Cardiac muscle cell (in vitro differentiated cells and primary cell): ENCODE results near the gene CD36. TPM values are rescaled to one million over a fixed set of nuclear protein-coding genes. Genes with fewer than 3 reads are reported as not detected.
A peak's percentile ranks its signal among the peaks of the same experiment; 100 is the strongest.

Experiments used
- DNase-seq, 2 donors: peaks; one replicate each; pipeline versions ENCODE4 v3.0.0 to v3.0.0-alpha.2; 2010 to 2017; ENCODE audit warnings: low read depth in 1 of 2, low spot score in 1 of 2
- H3K27ac ChIP-seq: fragments of 200-600 bp; sonication (generic); 2 replicates; pipeline ENCODE4 v1.5.1; 2016
- H3K27me3 ChIP-seq: fragments of 200-600 bp; sonication (generic); 2 replicates; pipeline ENCODE4 v1.6.0; 2016; ENCODE audit warnings: control low read depth
- H3K36me3 ChIP-seq: fragments of 200-600 bp; sonication (generic); 2 replicates; pipeline ENCODE4 v1.5.1; 2016; ENCODE audit warnings: control low read depth
- H3K4me1 ChIP-seq: fragments of 200-600 bp; sonication (generic); 2 replicates; pipeline ENCODE4 v1.8.1; 2017; ENCODE audit warnings: low read depth, mild to moderate bottlenecking, mixed run types
- H3K4me3 ChIP-seq: fragments of 200-600 bp; sonication (generic); 2 replicates; pipeline ENCODE4 v1.5.1; 2016; ENCODE audit warnings: mild to moderate bottlenecking
- H3K9me3 ChIP-seq: fragments of 200-600 bp; sonication (generic); 2 replicates; pipeline ENCODE4 v1.5.1; 2017; ENCODE audit warnings: low read depth, mild to moderate bottlenecking, control low read depth
- CTCF ChIP-seq: IDR thresholded peaks from 2 replicates; pipeline ENCODE4 v1.5.1; 2012; ENCODE audit warnings: low read depth, mild to moderate bottlenecking, low read length
- polyA plus RNA-seq: library from polyadenylated mRNA; unstranded; fragments of >200 nt; fragmentation: Nextera tagmentation; extraction: Ambion mirVana; gene quantifications from 2 replicates; pipeline ENCODE4 v1.2.1, GENCODE V29; 2016
- total RNA-seq: library from RNA; depleted of rRNA; stranded (reverse); fragments of >200 nt; gene quantifications from 2 replicates; pipeline ENCODE4 v1.2.3, GENCODE V29; 2016

The CD36 gene
- total and polyA plus RNA-seq, 2 experiments from 2014 or later: 1.1 to 4.2 TPM

- no peaks in the 10 kb centered on the region for H3K36me3 ChIP-seq
- no peak for TF ChIP-seq CTCF
- H3K27ac ChIP-seq: peak overlapping the region; percentile 69
- H3K4me1 ChIP-seq: peaks cover 12% of the 10 kb centered on the region
- peak in 1 of 2 donors; percentile 41 for DNase-seq
- no peak overlapping the region for H3K4me3 ChIP-seq
- H3K27me3 ChIP-seq: no peaks in the 10 kb centered on the region
- H3K9me3 ChIP-seq: no peaks in the 10 kb centered on the region
Measured at GRCh38 chr7:80623503-80624252, 14.8 kb upstream of the CD36 start.

DNA sequence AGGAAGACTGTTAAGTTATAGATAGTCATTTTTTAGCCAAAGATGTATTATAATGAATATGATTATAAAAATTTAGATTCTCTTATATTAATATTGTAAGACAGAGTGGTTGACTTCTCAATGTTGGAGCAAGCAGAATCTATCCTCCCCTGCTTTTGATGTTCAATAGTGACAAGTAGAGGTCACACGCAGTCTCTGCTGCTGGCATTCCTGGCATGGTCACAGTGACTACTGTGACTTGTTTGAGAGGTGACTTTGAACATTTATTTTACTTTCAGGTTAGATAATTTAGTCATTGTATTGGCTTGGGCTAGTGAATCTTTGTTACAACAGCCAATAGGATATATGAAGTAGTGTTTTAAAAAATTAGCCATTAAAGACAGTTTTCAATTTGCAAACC lies 13.7 kb upstream of the CD36 start:
- peak in 1 of 2 donors; percentile 28 for DNase-seq
- TF ChIP-seq CTCF: no peak
- Histone ChIP-seq H3K27me3 (no peaks in the 10 kb centered on the region), H3K9me3 (no peaks in the 10 kb centered on the region), H3K27ac (no peak overlapping the region), H3K36me3 (no peaks in the 10 kb centered on the region), H3K4me1 (peaks cover 12% of the 10 kb centered on the region), H3K4me3 (no peak overlapping the region)

GRCh38 chr7:80629023-80629422 lies 9.4 kb upstream of the CD36 start:
- no peak for DNase-seq
- Histone ChIP-seq H3K27me3 (no peaks in the 10 kb centered on the region), H3K4me1 (peaks cover 8% of the 10 kb centered on the region), H3K27ac (no peak overlapping the region), H3K36me3 (no peaks in the 10 kb centered on the region), H3K9me3 (no peaks in the 10 kb centered on the region), H3K4me3 (no peak overlapping the region)
- no peak for TF ChIP-seq CTCF

DNA sequence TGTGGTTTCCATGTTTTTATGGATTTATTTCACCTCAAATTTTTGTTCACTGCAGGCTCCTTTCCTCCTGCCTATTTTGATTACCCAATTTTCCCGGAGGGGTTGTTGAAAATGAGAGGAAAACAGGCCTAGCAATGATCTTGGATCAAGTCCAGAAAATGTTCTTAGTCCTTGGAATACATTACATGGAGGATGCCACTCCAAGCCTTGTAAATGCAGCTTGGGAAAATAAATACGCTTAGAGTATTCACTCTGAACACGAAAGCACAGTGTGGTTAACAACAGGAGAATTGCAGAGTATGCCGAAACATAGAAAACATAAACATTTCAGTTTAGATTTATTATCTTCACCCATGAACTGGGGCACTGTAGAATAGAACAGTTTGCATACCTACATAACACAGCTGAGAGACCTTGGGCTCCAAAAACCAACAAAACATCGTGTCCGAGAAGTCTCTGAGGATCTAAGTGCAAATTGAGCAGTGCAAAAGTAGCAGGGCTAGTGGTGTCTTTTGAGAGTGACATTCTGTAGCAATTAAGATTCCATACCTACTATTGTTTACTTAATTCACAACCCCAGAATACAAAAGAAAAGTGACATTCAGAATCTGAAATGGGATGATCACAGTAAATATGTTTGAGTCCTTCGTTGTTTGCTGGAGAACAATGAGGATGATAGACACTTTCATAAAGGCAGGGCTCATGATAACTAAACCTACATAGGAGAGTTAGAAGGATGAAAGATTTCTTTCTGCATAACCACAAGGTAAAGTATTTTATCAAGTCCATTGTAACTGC lies 7.6 kb upstream of the CD36 start:
- H3K36me3 ChIP-seq: no peaks in the 10 kb centered on the region
- no peak overlapping the region for H3K4me3 ChIP-seq
- TF ChIP-seq CTCF: no peak
- H3K27ac ChIP-seq: no peak overlapping the region
- H3K9me3 ChIP-seq: no peaks in the 10 kb centered on the region
- DNase-seq: peak in 1 of 2 donors; percentile 68
- H3K4me1 ChIP-seq: no peaks in the 10 kb centered on the region
- no peaks in the 10 kb centered on the region for H3K27me3 ChIP-seq

DNA sequence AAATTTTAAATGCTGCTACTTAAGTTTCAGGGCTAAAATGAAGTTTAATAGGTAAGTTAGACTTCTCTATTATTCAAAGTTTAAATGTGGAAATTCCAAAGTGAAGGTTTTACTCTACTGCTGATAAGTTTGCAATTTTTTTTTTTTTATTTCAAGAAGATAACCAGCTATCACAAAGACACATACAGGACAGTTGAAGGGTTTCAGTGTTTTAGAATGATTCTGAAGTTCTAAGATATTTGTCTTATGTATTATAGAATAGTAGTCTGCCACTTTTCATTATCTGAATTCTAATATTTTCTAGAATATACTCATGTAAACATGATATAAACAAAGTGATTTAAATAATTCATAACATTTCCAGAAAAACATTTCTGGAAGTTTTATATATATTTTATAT lies 7.0 kb upstream of the CD36 start:
- no peaks in the 10 kb centered on the region for H3K9me3 ChIP-seq
- H3K4me3 ChIP-seq: no peak overlapping the region

More for the DNA sequence above, 7.0 kb upstream of the CD36 start:
- Histone ChIP-seq H3K27me3 (no peaks in the 10 kb centered on the region), H3K27ac (no peak overlapping the region), H3K36me3 (no peaks in the 10 kb centered on the region), H3K4me1 (no peaks in the 10 kb centered on the region)
- DNase-seq: no peak
- TF ChIP-seq CTCF: no peak
